Right lobe of liver (tissue), 4 donors: ENCODE measurements around the gene SMAD7.

Source experiments
- CTCF ChIP-seq, 4 donors: fragments of 200-600 bp in 3 of 4; fragments of 450-650 bp in 1 of 4; IDR thresholded peaks; one replicate each; pipeline versions ENCODE4 v1.5.1 to v1.8.0; 2016 to 2022; ENCODE audit warnings: antibody characterized with exemption in 4 of 4, mild to moderate bottlenecking in 2 of 4
- POLR2A ChIP-seq: fragments of 450-650 bp; IDR thresholded peaks from one replicate; pipeline ENCODE4 v1.6.1; 2017; ENCODE audit warnings: antibody characterized with exemption, mild to moderate bottlenecking
- donor health status: DM: no; HTN: no; CAD: no.
- donor health status: DM: no; HTN: no; CAD: no.
- donor health status: DM: no; HTN: yes; CAD: no.

- TF ChIP-seq CTCF (IDR thresholded peaks at IDR 0.05), result no peak
- no peak for TF ChIP-seq POLR2A
Measured at GRCh38 chr18:48872234-48873145, 78.3 kb downstream of the SMAD7 start.
